Measurements from ENCODE around the gene MACROD2.
"Not testable (repeated sequence)": the region's sequence is repeated elsewhere in the genome, so short reads cannot be mapped to it uniquely, and the experiment has no call there.

The MACROD2 gene

DNA sequence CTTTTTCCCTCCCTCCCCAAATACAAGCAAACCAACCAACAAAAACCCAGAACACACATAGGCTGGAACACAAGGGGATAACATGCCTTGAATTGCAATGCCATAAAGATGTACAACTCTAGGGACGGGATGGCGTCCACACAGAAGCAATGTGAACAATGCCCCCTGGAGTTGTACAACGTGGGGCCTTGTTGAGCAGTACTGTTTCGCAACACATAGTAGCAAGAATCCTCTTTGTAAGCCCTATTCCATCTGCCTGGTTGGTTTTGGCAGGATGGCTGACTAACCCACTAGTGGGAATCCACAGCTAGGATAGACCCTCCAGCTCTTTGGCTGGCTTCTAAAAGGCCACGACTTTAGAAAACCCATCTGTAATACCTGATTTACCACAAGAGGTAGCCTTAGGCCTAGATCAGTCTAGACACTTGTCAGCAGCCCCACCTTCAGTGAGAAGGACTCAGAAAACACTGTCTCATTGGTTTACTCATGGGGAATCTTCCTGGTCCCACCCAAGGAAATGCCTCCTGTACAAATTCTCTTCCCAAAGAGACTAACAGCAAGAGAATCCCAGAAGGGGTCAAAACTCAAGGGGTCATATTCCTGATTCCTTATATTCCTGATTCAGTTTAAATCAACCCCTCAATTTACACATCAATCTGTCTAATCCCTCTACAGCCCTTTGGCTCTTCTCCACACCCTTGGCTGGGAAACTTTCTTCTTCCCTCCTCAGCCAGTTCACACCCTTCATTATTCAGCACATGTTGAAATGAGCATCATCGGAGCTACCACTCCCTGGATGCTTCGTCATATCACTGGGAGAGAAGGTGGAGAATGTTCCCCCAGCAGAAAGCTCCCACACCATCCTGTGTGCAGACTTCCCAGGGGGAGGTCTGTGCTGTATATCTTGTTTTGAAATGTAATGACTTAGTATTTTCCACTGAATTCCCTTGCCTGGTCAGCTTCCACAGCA lies 964.5 kb downstream of the MACROD2 start:
- no peak for DNase-seq (ENCODE audit: extremely low read depth in 1 of 2, low read depth in 1 of 2)

DNA sequence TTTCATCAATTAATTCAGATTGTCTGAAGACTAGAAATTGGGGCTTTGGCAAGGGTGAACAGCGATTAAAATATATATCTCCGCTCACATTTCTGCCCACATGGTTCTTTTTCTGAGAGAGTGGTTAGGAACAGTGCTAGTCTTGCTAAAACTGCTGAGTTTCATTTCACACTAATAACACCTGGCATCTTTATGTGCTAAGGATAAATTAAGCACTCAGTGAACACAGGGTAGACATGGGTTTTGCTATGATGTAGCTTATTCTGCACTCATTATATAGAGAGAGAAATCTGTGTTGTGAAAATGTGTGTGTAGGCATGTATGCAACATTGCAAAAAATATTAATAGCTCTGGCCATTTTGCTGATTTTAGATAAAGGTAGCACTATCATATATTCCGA lies 965.5 kb downstream of the MACROD2 start:
- no peak for DNase-seq (ENCODE audit: extremely low read depth in 1 of 2, low read depth in 1 of 2)

DNA sequence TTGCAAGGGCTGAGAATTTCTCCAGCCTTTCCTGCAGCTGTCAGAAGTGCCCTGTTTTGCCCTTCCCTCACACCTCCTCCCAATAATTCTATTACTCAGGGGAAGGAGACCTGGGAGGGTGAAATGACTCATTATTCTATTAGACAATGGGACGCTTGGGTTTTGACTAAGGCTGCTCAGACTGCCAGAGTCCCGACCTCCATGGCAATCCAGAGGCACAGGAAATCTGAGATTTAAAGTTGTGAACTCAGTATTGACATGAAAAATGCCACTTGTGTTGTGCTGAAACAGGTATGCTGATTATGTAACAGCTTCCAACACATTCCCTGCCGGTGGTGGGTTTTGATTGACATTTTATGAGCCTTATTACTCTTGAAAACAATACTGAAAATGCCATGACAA lies 967.9 kb downstream of the MACROD2 start:
- no peak for DNase-seq (ENCODE audit: extremely low read depth in 1 of 2, low read depth in 1 of 2)

DNA sequence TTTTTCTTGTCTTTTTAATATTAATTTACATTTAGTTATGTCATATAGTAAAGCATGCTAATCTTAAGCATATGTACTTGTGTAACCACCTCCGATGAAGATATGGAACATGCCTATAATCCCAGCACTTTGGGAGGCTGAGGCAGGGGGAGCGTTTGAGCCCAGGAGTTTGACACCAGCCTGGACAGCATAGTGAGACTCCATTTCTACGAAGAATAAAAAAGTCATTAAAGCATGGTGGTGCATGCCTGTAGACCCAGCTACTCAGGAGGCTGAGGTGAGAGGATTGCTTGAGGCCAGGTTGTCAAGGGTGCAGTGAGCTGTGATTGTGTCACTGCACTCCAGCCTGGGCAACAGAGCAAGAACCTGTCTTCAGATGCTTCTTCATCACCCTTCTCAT lies 970.9 kb downstream of the MACROD2 start:
- DNase-seq (ENCODE audit: extremely low read depth in 1 of 2, low read depth in 1 of 2) = no peak

DNA sequence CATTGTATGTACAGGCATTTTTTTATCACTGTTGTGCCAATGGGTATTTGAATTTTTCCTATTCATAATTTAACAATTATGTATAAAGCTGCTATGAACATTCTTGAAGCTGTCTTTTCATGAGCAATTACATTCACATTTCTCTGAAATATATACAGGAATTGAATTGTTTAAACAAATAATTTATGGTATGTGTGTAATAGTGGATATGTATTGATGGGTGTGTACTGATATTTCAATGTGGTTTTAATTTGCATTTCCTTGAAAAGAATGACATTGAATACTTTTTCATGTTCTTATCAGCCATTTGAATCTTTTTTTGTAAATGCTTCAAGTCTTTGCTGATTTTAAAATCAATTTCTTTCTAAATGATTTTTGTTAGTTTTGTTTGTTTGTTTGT lies 971.5 kb downstream of the MACROD2 start:
- DNase-seq (ENCODE audit: extremely low read depth in 1 of 2, low read depth in 1 of 2) = no peak

DNA sequence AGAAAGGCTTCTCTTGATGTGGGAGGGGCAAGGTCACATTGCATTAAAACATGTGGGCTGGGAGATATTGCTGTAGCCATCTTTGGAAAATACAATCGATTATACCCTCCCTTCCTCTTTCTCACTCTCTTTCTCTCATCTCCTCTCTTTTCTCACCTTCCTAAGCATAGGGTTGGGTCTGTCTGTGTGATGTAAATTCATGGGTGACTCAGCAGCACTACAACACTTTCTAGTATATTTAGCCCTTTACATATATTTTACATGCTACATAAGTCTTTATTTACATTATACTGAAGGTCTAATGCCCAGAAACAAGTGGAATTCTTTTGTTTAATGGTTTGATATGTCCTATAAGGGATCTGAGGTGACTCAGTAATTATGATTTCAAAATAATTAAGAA lies 976.9 kb downstream of the MACROD2 start:
- no peak for DNase-seq (ENCODE audit: extremely low read depth in 1 of 2, low read depth in 1 of 2)

DNA sequence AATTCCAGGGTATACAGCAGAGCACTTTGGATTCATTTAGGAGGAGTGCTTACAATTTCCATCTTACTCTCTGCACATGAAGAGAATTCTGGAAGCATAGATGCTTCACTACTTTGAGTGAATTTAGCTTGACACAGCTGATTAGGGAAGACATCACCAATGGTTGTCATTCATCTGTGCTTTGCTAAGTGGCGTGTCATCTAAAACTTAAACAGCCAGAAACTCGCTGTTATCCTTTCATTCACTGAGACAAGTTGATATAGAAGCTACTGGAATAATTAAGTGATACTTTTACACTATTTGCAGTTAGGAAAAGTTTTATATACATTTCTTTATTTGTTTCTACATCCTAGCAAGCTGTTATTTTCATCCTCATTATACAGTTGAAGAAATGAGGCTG lies 977.4 kb downstream of the MACROD2 start:
- DNase-seq (ENCODE audit: extremely low read depth in 1 of 2, low read depth in 1 of 2) = no peak

DNA sequence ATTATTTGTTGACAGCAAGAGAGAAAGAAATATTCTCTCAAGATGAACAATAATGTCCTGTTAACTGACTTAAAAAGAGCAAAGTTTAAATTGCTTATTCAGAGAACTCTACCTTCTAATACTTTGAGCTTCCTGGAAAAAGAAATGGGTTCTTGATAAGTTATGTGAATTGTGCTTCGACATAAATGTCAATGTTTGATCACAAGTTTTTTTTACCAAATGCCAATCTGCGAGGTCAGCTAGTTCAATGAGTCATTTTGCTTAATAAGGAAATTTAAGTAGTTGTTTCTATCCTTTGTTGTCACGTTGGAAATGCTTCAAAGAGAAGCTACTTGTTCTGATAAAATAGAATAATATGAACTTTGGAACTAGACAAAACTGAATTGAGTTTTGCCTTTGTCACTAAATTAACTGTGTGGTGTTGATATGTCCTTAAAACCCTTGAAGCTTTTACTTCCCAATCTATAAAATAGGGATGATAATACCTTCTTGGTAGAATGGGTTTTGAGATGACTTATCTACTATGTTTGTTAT lies 984.2 kb downstream of the MACROD2 start:
- no peak for DNase-seq (ENCODE audit: extremely low read depth in 1 of 2, low read depth in 1 of 2)

DNA sequence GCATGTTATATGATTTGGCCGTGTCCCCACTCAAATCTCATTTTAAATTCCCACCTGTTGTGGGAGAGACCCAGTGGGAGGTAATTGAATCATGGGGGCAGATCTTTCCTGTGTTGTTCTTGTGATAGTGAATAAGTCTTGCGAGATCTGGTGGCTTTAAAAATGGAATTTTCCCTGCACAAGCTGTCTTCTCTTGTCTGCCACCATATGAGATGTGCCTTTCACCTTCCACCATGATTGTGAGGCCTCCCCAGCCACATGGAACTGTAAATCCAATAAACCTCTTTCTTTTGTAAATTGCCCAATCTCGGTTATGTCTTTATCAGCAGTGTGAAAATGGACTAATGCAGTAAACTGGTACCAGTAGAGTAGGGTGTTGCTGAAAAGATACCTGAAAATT lies 986.2 kb downstream of the MACROD2 start:
- DNase-seq (ENCODE audit: extremely low read depth in 1 of 2, low read depth in 1 of 2) = not testable (repeated sequence)

DNA sequence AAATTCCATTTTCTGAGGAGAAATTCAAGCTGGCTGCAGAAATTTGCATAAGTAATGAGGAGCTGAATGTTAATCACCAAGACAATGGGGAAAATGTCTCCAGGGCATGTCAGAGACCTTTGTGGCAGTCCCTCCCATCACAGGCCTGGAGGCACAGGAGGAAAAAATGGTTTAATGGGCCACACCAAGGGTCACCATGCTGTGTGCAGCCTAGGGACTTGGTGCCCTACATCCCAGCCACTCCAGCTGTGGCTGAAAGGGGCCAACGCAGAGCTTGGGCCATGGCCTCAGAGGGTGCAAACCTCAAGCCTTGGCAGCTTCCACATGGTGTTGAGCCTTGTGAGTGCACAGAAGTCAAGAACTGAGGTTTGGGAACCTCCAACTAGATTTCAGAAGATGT lies 987.0 kb downstream of the MACROD2 start:
- DNase-seq (ENCODE audit: extremely low read depth in 1 of 2, low read depth in 1 of 2) = not testable (repeated sequence)

DNA sequence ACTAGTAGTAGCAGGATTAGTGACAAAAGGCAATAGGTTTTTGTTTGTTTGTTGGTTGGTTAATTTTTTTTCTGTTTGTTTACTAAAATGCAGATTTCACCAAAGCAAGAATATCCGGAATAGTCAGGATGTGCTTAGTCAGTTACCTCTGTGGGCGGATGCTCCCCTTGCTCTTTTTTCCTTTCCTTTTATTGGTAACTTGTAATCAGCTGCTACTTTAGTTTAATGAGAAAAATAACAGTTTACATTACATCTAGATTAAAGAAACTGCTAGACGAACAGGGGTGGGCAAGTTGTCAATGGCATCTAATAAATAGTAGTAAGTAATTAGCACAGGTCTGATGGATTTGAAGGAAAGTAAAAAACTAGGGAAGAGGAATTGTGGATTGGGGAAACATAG lies 989.0 kb downstream of the MACROD2 start:
- no peak for DNase-seq (ENCODE audit: extremely low read depth in 1 of 2, low read depth in 1 of 2)

DNA sequence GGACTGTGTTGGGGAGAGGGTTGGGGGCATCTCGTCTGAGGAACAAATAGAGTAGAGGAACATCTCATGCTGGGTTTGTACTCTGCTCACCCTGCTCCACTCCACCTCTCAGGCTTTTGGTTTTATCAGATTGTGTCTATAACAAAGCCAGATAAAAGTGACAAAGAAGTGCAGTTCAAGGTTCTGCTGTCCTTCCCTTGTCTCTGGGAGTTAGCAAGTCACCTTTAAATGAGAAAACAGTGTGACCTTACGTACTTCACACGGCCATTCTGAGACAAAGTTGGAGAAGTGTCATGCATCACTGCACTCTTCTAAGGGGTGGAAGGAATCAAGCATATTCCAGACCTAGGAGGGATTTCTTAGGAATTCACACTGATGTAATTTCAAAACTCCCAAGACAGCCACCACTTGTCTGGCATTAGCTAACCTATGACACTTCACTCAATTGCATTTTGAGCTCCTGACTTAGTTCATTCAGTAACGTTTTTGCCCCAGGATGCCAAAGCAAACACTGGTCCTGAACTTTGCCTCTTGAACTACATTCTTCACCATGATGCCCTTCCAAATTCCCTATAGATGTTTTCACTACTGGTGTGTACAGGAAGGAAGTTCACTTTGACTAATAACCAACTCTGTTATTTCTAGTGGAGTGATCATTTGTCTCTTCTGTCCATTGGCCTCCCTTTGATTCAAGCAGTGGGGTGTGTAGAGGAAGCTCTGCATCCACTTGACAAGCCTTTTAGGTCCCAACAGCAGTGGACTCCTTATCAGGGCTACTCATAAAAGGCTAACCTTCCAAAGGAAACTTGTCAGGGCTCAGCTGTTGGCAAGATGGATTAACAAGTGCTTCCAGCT lies 989.7 kb downstream of the MACROD2 start:
- no peak for DNase-seq (ENCODE audit: extremely low read depth in 1 of 2, low read depth in 1 of 2)

DNA sequence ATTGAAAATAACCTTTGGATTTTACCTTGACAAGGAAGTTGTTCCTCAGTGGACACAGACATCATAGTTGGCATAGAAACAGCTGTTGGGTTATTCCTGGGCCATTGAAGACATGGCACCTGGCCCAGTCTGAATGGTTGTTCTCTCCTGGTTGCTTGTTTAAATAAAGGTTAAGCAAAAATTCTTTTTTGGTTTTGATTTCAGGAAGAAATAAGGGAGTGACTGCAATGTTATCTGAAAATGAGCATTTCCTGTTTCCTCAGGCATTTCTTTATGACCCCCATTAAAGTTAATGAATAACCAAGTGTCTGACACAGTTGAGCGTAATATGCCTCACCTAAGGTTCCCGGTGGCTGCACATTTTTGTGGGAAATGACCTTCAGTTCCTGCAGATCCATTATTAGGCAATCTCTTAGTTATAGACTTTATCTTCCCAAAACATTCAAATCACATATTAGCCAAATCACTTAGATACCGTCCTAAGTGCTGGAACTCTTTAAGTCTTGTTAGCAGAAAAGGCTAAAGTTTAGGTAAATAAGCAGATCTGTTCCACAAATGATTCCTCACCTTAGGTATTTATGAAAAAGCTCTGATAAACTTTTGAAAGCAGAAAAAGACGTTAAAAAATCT lies 990.8 kb downstream of the MACROD2 start:
- no peak for DNase-seq (ENCODE audit: extremely low read depth in 1 of 2, low read depth in 1 of 2)

DNA sequence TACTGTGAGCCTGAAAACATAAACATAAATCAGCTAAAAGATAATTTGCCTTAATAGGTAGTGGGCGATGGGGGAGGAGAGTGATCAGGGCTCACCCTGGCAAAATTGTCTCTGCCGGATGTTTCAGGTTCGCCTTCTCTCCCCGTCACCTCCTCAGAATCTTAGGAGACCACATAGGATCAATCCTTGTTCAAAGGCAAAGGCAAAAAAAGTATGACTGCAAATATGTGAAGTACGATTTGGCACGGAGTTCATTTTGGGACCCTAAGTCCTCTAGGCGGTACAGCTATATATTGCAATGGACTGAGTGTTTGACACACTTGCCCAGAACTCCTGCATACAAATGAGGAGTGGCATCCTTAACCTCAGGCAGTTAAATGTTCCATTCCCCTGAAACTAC lies 991.3 kb downstream of the MACROD2 start:
- DNase-seq (ENCODE audit: extremely low read depth in 1 of 2, low read depth in 1 of 2) = no peak

DNA sequence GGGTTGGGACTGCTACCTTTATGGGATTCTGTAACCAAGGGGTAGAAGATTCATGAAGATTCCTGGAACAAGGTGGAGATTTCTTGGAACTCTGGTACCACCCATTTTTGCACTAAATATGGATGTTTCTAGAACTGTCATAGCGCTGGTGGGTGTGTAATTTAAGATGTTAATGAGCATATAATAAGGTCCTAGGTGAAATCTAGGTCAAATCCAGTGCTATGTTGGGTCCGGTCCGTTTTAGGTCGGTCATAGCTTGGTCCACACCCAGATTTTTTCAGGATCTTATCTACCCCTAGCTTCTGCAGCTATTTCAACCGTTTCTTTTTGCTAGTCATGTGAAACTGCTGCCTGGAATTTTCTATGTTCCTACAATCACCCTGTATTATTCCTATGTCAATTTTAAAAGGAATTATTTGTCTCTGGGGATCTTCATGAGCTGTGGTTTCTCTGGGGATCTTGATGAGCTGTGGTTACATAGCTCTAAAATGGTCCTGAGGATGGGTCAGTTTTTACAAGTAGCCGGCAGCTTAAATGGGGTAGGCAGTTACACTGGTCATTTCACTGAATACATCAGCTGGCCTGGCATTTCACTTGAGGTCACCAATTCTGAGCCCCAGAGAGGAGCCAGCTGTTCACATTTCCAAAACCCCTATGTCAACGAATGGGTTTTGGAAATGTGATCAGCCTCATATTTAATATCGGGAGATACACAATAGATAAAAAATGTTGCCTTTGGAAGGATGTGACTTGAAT lies 994.4 kb downstream of the MACROD2 start:
- DNase-seq (ENCODE audit: extremely low read depth in 1 of 2, low read depth in 1 of 2) = no peak

DNA sequence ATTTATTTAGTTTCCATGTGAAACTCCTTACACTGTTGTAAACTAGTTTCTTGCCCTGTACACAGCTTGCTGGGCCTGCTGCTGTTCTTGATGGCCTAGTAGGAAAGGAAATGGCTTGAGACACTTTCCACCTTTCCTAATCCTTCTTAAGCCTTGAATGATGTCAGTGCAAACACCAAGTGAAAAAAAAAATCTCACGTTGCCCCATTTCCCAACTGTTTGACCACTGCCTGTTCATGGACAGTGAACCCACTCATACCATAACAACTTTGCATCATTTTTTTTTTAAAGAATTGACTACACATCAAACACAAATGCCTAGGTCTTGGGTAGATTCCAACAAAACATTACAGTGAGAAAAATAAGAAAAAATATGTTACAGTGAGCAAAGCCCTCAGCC lies 995.7 kb downstream of the MACROD2 start:
- no peak for DNase-seq (ENCODE audit: extremely low read depth in 1 of 2, low read depth in 1 of 2)

DNA sequence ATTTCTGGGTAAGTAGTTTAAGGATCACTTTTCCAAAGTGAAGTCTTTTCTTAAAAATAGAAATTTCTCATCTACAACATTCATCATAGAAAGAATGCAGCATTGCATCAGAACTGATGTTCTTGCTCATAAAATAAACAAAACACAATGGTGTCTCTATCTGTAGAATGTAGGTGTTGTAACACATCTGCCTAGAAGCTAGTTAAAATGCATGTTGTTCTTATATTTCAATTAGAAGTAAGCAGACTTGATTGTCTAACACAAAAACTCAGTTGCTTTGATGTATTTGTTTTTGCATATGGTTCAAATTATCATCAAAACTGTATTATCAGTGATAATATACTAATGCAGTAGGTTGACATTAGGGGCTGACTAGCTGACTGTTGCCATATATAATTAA lies 996.8 kb downstream of the MACROD2 start:
- no peak for DNase-seq (ENCODE audit: extremely low read depth in 1 of 2, low read depth in 1 of 2)

DNA sequence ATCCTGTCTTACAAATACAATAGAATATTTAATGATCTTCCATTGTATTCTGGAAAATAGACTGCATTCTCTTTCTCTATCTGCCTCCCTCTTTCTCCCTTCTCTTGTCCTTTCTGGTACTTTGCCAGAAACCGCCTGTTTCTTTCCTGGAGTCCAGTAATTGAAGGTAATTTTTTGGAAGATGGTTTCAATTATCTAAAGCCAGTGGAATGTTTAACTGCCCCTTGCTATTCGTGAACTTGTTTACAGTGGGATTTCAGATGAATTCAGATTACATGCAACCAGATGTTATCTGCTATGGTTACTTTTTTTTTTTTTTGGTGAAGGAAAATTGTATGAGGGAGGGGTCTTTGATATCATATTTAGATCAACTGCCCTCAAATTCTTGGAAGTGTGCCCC lies 997.6 kb downstream of the MACROD2 start:
- DNase-seq (ENCODE audit: extremely low read depth in 1 of 2, low read depth in 1 of 2) = no peak

DNA sequence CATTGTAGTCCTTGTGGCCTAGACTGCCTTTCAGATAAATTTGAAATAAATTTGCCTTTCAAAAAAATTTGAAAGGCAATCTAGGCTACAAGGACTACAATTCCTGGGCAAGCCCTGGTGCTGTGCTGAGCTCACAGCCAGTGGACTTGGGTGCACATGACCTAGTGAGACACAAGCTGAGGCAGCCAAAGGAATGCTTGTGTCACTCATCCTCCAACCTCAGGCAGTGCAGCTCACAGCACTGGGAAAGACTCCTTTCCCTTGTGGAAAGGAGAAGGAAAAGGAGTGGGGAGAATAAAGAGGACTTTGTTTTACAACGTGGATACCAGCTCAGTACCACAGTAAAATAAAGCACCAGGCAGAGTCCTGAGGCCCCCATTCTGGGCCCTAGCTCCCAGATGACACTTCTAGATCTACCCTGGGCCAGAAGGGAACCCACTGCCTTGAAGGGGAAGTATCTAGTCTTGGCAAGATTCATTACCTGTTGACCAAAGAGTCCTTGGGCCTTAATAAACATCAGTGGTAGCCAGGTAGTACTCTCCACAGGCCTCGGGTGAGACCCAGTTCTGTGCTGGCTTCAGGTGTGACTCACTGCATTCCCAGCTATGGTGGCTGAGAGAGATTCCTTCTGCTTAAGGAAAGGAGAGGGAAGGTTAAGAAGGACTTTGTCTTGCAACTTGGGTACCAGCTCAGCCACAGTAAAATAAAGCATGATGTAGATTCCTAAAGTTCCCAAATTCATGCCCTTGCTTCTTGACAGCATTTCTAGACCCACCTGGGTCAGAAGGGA lies 1001.8 kb downstream of the MACROD2 start:
- DNase-seq (ENCODE audit: extremely low read depth in 1 of 2, low read depth in 1 of 2) = no peak

DNA sequence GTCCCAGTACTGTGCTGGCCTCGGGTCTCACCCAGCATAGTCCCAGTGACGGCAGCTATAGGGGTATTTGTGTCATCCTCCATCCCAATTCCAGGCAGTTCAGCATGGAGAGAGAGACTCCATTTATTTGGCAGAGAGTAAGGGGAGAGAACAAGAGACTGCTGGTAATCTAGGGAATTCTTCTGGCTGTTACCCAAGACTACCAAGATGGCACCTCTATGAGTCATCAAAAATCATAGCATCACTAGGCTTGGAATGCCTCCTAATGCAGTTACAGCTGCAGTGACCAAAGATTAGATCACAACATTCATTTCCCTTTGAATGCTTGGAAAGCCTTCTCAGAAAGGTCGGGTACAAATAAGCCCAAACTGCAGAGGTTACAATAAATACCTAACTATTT lies 1002.5 kb downstream of the MACROD2 start:
- DNase-seq (ENCODE audit: extremely low read depth in 1 of 2, low read depth in 1 of 2) = no peak
